LNCAP (cell line): ENCODE measurements around the gene SUSD4.

Experiments used
- TF ChIP-seq, protein P1 (sequence below): fragments of 450-650 bp; IDR thresholded peaks from 2 replicates; pipeline ENCODE4 v1.5.1; 2017; ENCODE audit warnings: mild to moderate bottlenecking

SUSD4 gene

DNA sequence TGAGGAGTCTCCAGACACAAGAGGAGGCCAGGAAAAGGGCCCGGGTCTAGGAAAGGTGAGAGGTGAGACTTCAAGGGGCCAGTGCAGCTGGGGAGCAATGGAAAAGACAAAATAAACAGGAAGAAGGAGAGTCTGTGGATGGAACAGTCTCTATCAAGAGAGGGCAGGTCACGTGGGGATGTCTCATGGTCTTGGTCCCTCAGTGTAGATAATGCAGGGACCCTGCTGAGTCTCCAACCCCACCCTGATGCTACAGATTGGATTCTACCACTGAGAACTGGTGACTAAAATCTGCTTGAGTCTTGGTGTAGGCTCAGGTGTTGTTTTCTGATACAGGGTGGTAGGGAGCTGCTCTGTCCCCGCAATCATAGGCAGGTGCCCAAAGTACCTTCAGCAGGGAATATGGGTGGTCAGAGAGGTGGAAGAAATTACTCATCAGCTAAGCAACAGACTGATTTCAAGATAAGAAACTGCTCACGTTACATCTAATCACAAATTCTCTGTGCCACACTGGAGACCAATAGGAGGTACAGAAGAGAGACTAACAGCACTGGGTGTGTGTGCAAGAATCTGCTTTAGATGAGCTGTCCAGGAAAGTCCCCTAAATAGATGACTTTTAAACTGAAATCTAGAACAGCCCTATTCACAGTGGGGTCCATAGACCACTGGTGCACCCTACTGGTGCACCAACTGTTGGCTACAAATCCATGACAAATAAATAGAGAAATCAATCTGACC is 119.4 kb downstream of the SUSD4 start:
- TF ChIP-seq, protein P1, sequence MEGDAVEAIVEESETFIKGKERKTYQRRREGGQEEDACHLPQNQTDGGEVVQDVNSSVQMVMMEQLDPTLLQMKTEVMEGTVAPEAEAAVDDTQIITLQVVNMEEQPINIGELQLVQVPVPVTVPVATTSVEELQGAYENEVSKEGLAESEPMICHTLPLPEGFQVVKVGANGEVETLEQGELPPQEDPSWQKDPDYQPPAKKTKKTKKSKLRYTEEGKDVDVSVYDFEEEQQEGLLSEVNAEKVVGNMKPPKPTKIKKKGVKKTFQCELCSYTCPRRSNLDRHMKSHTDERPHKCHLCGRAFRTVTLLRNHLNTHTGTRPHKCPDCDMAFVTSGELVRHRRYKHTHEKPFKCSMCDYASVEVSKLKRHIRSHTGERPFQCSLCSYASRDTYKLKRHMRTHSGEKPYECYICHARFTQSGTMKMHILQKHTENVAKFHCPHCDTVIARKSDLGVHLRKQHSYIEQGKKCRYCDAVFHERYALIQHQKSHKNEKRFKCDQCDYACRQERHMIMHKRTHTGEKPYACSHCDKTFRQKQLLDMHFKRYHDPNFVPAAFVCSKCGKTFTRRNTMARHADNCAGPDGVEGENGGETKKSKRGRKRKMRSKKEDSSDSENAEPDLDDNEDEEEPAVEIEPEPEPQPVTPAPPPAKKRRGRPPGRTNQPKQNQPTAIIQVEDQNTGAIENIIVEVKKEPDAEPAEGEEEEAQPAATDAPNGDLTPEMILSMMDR: no peak

DNA sequence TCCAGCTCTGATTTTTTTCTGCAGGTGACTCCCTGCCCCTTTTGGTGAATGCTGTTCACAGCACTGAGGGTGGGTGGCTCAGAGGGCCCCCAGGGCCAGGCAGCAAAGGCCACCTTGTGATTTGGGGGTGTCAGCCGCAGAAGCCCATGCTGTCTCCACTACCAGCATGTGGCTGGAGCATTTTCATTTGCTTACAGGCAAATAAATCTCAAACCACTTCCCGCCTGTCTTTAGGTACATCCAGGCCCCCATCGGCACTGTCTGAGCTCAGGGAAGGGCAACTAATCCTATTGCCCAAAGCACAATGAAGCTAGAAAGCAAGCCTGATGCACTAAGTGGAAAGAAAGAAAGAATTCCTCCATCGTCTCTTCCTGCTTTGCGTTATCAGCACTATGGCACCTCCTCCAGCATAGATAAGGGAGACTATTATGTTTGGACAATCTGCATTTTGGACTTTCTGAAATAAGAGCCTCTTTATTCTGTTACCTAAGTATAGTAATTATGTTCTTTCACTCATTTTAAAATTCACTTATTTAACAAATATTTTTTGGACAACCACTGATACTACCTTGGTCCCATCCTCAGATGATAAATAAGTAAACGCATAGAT is 120.4 kb downstream of the SUSD4 start:
- TF ChIP-seq, protein P1: no peak

DNA sequence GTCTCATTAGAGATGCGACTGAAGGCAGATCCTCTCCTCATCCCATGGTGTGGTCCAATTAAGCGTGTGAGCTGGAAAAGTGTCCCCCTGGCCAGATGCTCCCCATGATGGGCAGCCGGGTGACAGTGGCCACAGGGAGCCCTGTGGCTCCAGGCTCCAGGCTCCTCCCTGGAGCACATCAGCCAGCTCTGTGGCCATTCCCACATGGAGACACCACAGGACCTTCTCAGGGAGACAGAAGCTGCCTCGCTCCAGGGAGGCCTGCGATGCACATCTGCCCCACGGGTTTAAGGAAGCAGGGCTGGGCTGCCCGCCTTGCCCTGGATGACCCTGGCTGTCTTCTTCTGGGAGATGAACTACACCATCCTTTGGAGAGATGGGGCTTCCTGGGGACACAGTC is 121.0 kb downstream of the SUSD4 start:
- TF ChIP-seq, protein P1: no peak

DNA sequence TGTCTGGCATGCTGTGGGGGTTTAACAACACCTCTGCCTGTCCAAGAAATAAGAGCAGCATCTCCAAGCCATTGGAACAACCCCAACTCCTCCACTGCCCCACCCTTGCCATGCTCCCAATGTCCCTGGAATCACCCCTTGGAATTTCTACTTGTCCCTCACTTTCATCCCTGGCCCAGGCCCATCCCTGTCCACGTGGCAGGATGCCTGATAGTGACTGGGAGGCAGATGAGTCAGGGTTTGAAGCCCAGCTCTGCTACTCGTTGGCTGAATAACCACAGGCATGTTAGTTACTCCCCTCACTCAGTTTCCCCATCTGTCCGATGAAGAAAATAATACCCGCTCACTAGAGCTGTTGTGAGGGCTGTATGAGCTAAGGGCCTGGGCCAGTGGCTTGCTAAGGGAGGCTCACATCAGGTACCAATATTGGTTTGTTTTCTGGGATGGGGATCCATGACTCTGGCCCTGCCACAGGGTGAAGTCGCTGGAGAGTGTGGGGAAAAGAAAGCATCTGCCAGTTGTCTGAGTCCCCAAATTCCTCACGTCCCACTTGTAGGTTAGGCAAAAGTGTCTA is 121.5 kb downstream of the SUSD4 start:
- TF ChIP-seq, protein P1: no peak

DNA sequence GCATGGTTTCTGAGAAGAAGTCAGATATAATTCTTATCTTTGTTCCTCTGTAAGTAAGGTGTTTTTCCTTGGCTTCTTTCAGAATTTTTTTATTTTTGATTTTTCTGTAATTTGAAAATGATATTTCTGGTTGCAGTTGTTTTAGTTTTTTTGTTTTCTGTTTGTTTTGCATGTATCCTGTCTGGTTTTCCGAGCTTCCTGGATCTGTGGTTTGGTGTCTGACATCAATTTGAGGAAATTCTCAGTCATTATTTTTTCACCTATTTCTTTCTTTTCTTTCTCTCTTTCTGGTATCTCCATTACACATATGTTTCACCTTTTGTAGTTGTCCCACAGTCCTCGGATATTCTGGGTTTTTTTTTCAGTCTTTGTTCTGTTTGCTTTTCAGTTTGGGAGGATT is 123.9 kb downstream of the SUSD4 start:
- TF ChIP-seq, protein P1: no peak

DNA sequence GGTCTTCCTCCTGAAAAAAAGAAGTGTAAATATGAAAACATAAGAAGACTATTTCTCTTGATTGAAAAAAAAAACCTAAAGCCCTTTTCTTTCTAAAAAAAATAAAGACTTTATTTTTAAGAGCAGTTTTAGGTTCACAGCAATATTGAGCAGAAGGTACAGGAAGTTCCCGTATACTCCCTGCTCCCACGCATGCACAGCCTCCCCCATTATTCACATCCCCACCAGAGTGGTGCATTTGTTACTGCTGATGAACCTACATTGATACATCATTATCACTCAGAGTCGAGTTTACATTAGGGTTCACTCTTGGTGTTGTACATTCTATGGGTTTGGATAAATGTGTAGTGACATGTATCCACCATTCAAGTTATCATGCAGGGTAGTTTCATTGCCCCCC is 128.9 kb downstream of the SUSD4 start:
- TF ChIP-seq, protein P1: no peak

DNA sequence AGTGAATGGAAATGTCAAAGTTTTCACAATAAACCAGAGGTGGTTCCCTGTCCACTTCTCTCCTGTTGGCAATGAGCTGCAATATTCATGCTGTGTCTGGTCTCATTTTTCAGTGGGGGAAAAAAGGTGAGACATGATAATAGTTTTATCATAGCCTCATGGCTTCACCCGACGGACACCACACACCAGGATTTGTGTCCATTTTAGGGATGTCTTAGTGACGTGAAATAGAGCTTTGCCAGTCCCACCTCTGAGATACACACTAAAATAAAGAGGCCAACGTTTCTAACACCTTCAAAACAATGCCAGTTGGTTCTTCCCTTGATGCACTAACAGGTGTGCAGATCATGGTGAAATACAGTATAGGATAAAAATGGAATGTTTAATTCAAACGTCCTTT is 129.4 kb downstream of the SUSD4 start:
- TF ChIP-seq, protein P1: no peak
